ENCODE measurements around the gene AMH. TPM values are rescaled to one million over a fixed set of nuclear protein-coding genes. Genes with fewer than 3 reads are reported as not detected.
A peak's percentile ranks its signal among the peaks of the same experiment; 100 is the strongest.

Gene AMH
- polyA plus RNA-seq, 3 donors = 0.12 TPM; not detected in 2

GRCh38 chr19:2268861-2269243 is 19.7 kb downstream of the AMH start:
- DNase-seq = no peak
- WGBS (ENCODE audit: insufficient coverage) = under 1% methylated on average over 18 of the region's 19 CpGs
- H3K4me3 Mint-ChIP-seq = peak overlapping the region; percentile 48 to 98
- H3K27ac ChIP-seq (ENCODE audit: low read depth in 1 of 2, low read length in 2 of 2) = peak overlapping the region in 1 of 2 donors; percentile 70
- intact Hi-C loops (cut with micrococcal nuclease) = no loop called here
- TF ChIP-seq CTCF (IDR thresholded peaks at IDR 0.05) = no peak
- peaks cover 43% of the 10 kb centered on the region for H4K20me1 ChIP-seq (ENCODE audit: insufficient read depth, low read length)
- peaks cover 87% of the 10 kb centered on the region for H3K79me2 ChIP-seq (ENCODE audit: insufficient read depth, low read length)
- H2AFZ ChIP-seq (ENCODE audit: insufficient read depth, low read depth, low read length, poor library complexity, severe bottlenecking) = peak overlapping the region; percentile 74
- H3K9me3 ChIP-seq (replicated peaks in 1 of 2; ENCODE audit: control insufficient read depth in 1 of 2, insufficient read depth in 1 of 2, low read length in 2 of 2) = no peaks in the 10 kb centered on the region
- H3K27me3 Mint-ChIP-seq (ENCODE audit: low read depth in 3 of 3) = peaks cover 0 to 2% (median 0%) of the 10 kb centered on the region in 3 donors
- H3K4me2 ChIP-seq (replicated peaks; ENCODE audit: extremely low read depth, low read length, poor library complexity, severe bottlenecking) = peak overlapping the region; percentile 94
- H3K36me3 ChIP-seq (replicated peaks in 1 of 2; ENCODE audit: control insufficient read depth in 1 of 2, insufficient read depth in 2 of 2, low read length in 2 of 2) = peaks cover 19 to 21% of the 10 kb centered on the region in 2 donors
- H3K9me3 Mint-ChIP-seq = peaks cover 0 to 7% (median 0%) of the 10 kb centered on the region in 7 donors
- peaks cover 10 to 22% of the 10 kb centered on the region in 2 donors for H3K36me3 Mint-ChIP-seq
- peaks cover 64% of the 10 kb centered on the region for H3K4me1 Mint-ChIP-seq
- peak overlapping the region in 5 of 7 donors; percentile 32 to 87 (median 76) for H3K27ac Mint-ChIP-seq
- no peaks in the 10 kb centered on the region for H3K27me3 ChIP-seq (ENCODE audit: control insufficient read depth in 2 of 2, insufficient read depth in 2 of 2, low read length in 2 of 2)
- peaks cover 71 to 79% of the 10 kb centered on the region in 2 donors for H3K4me1 ChIP-seq (ENCODE audit: control insufficient read depth in 1 of 2, insufficient read depth in 2 of 2, low read length in 2 of 2)
- peak overlapping the region; percentile 74 to 100 (median 79) for H3K4me3 ChIP-seq (replicated peaks in 1 of 3; ENCODE audit: low read depth in 2 of 3, low read length in 3 of 3)
- H3K9ac ChIP-seq (ENCODE audit: insufficient read depth, low read length, poor library complexity, severe bottlenecking) = peak overlapping the region; percentile 64

GRCh38 chr19:2269244-2270156 is 20.4 kb downstream of the AMH start:
- peak overlapping the region; percentile 96 for H3K27ac ChIP-seq (ENCODE audit: low read depth in 1 of 2, low read length in 2 of 2)
- DNase-seq = peak; percentile 93 to 97 (median 97)
- intact Hi-C loops (cut with micrococcal nuclease) = loop anchor here (2.0 to 10.0 kb wide), 4 partner anchors 58 to 345 kb away; partner anchors contain the start of genes DOT1L (in 1 of the 2), LSM7 (in 1 of the 2) and SPPL2B (in 1 of the 2)
- peak overlapping the region; percentile 100 for H3K9ac ChIP-seq (ENCODE audit: insufficient read depth, low read length, poor library complexity, severe bottlenecking)
- peaks cover 49% of the 10 kb centered on the region for H4K20me1 ChIP-seq (ENCODE audit: insufficient read depth, low read length)
- peaks cover 13 to 28% of the 10 kb centered on the region in 2 donors for H3K36me3 Mint-ChIP-seq
- H3K27ac Mint-ChIP-seq = peak overlapping the region; percentile 87 to 99 (median 95)
- peak overlapping the region; percentile 74 for H2AFZ ChIP-seq (ENCODE audit: insufficient read depth, low read depth, low read length, poor library complexity, severe bottlenecking)
- H3K4me1 Mint-ChIP-seq = peaks cover 65% of the 10 kb centered on the region
- peaks cover 74 to 79% of the 10 kb centered on the region in 2 donors for H3K4me1 ChIP-seq (ENCODE audit: control insufficient read depth in 1 of 2, insufficient read depth in 2 of 2, low read length in 2 of 2)
- peaks cover 0 to 2% (median 2%) of the 10 kb centered on the region in 3 donors for H3K27me3 Mint-ChIP-seq (ENCODE audit: low read depth in 3 of 3)
- peak overlapping the region; percentile 94 for H3K4me2 ChIP-seq (replicated peaks; ENCODE audit: extremely low read depth, low read length, poor library complexity, severe bottlenecking)
- peaks cover 19 to 24% of the 10 kb centered on the region in 2 donors for H3K36me3 ChIP-seq (replicated peaks in 1 of 2; ENCODE audit: control insufficient read depth in 1 of 2, insufficient read depth in 2 of 2, low read length in 2 of 2)
- TF ChIP-seq CTCF (IDR thresholded peaks at IDR 0.05) = no peak
- peak overlapping the region; percentile 92 to 98 for H3K4me3 Mint-ChIP-seq
- peaks cover 0 to 7% (median 0%) of the 10 kb centered on the region in 7 donors for H3K9me3 Mint-ChIP-seq
- H3K79me2 ChIP-seq (ENCODE audit: insufficient read depth, low read length) = peaks cover 93% of the 10 kb centered on the region
- H3K9me3 ChIP-seq (replicated peaks in 1 of 2; ENCODE audit: control insufficient read depth in 1 of 2, insufficient read depth in 1 of 2, low read length in 2 of 2) = no peaks in the 10 kb centered on the region
- no peaks in the 10 kb centered on the region for H3K27me3 ChIP-seq (ENCODE audit: control insufficient read depth in 2 of 2, insufficient read depth in 2 of 2, low read length in 2 of 2)
- peak overlapping the region; percentile 79 to 100 (median 100) for H3K4me3 ChIP-seq (replicated peaks in 1 of 3; ENCODE audit: low read depth in 2 of 3, low read length in 3 of 3)
- under 1% methylated on average over 102 of the region's 103 CpGs for WGBS (ENCODE audit: insufficient coverage)

All from CD14-positive monocyte (primary cell).